HCT116 (cell line): ENCODE results near the gene TMUB1. TPM values are rescaled to one million over a fixed set of nuclear protein-coding genes. Genes with fewer than 3 reads are reported as not detected.

Source experiments
- ATAC-seq: fragments of 200-7000 bp; cut with Tn5 transposase; 2 replicates; pipeline ENCODE4 v1.9.1; 2020; ENCODE audit warnings: mild to moderate bottlenecking, moderate library complexity
- BruUV-seq: library from RNA; stranded (reverse); fragments of 400-500 nt; replicated peaks from 2 replicates; lab custom pipeline; 2021; lab: Mats Ljungman, UMichigan
- CTCF ChIA-PET: fragments of 300-600 bp; sonication (Branson Sonifier 250); formaldehyde crosslinking; loops from one replicate; lab custom pipeline; 2021; ENCODE audit warnings: antibody characterized with exemption; lab: Charles Lee
- POLR2A ChIA-PET: fragments of 300-600, 350-600 bp; sonication (Branson Sonifier 250); formaldehyde crosslinking; loops from one replicate; lab custom pipeline; 2021; ENCODE audit warnings: antibody characterized with exemption; lab: Charles Lee
- RAD21 ChIA-PET, 2 experiments: fragments of 300-600 bp; sonication (Branson Sonifier 250); formaldehyde crosslinking; loops; one replicate each; lab custom pipeline; 2023; ENCODE audit warnings: low total read pairs in 2 of 2; ENCODE audit not compliant: uncharacterized antibody in 2 of 2, unreplicated experiment in 2 of 2, low non-redundant PET in 1 of 2; lab: Charles Lee
- DNase-seq: peaks from one replicate; pipeline ENCODE4 v3.0.0-alpha.2; 2010; ENCODE audit warnings: low read depth, low spot score
- H2AFZ ChIP-seq: fragments of 200-600 bp; shearing (Covaris generic), sonication (generic); 2 replicates; pipeline ENCODE4 v1.6.1; 2017; ENCODE audit warnings: low read depth, mixed run types, mixed read lengths, antibody characterized with exemption, low read length; ENCODE audit not compliant: poor library complexity, severe bottlenecking
- H3K27ac ChIP-seq: 2 replicates; pipeline ENCODE4 v1.5.1; 2012; ENCODE audit warnings: low read depth, low read length
- H3K27me3 ChIP-seq: fragments of 200-600 bp; sonication (generic); 2 replicates; pipeline ENCODE4 v1.6.1; 2016; ENCODE audit warnings: mixed run types, low read length, mixed read lengths; ENCODE audit not compliant: insufficient read depth
- H3K36me3 ChIP-seq, 2 experiments: fragments of 200-500 bp in 1 of 2; fragments of 200-600 bp in 1 of 2; sonication (Bioruptor generic) in 1 of 2; sonication (generic) in 1 of 2; 2 replicates each; pipeline versions ENCODE4 v1.5.1 to v1.6.1; 2014 to 2016; ENCODE audit warnings: low read length in 2 of 2, inconsistent platforms in 1 of 2, mixed read lengths in 1 of 2, mixed run types in 1 of 2; ENCODE audit not compliant: insufficient read depth in 2 of 2, control insufficient read depth in 1 of 2
- H3K4me1 ChIP-seq, 2 experiments: fragments of 200-600 bp in 1 of 2; sonication (generic) in 1 of 2; 2 replicates each; pipeline versions ENCODE4 v1.5.1 to v1.6.1; 2012 to 2017; ENCODE audit warnings: low read length in 2 of 2, inconsistent platforms in 1 of 2, mild to moderate bottlenecking in 1 of 2, mixed read lengths in 1 of 2, mixed run types in 1 of 2, moderate library complexity in 1 of 2; ENCODE audit not compliant: insufficient read depth in 2 of 2, control insufficient read depth in 1 of 2
- H3K4me2 ChIP-seq: fragments of 200-600 bp; sonication (generic); 2 replicates; pipeline ENCODE4 v1.6.1; 2017; ENCODE audit warnings: mixed run types, low read length, mixed read lengths
- H3K4me3 ChIP-seq, 2 experiments: fragments of 200-600 bp in 1 of 2; sonication (generic) in 1 of 2; replicated peaks in 1 of 2; 2 replicates each; pipeline ENCODE4 v1.5.1; 2011 to 2016; ENCODE audit warnings: low read length in 2 of 2, control low read depth in 1 of 2, low read depth in 1 of 2, mild to moderate bottlenecking in 1 of 2, mixed read lengths in 1 of 2, mixed run types in 1 of 2
- H3K79me2 ChIP-seq: fragments of 200-600 bp; sonication (generic); 2 replicates; pipeline ENCODE4 v1.6.1; 2017; ENCODE audit warnings: mild to moderate bottlenecking, mixed run types, low read length, moderate library complexity, mixed read lengths; ENCODE audit not compliant: insufficient read depth
- H3K9ac ChIP-seq: fragments of 200-600 bp; sonication (generic); 2 replicates; pipeline ENCODE4 v1.6.1; 2016; ENCODE audit warnings: low read length, mixed read lengths
- H3K9me2 ChIP-seq: fragments of 200-600 bp; sonication (generic), shearing (Covaris generic); 2 replicates; pipeline ENCODE4 v1.6.1; 2017; ENCODE audit warnings: mixed run types, mild to moderate bottlenecking, moderate library complexity; ENCODE audit not compliant: insufficient read depth
- H3K9me3 ChIP-seq, 2 experiments: fragments of 200-500 bp in 1 of 2; fragments of 200-600 bp in 1 of 2; sonication (Bioruptor generic) in 1 of 2; sonication (generic) in 1 of 2; 2 replicates each; pipeline ENCODE4 v1.6.1; 2014 to 2017; ENCODE audit warnings: low read length in 2 of 2, mixed read lengths in 2 of 2, inconsistent platforms in 1 of 2, low read depth in 1 of 2, mild to moderate bottlenecking in 1 of 2, mixed run types in 1 of 2, moderate library complexity in 1 of 2; ENCODE audit not compliant: control insufficient read depth in 1 of 2, insufficient read depth in 1 of 2
- H4K20me1 ChIP-seq: fragments of 200-600 bp; sonication (generic), shearing (Covaris generic); 2 replicates; pipeline ENCODE4 v1.6.1; 2017; ENCODE audit warnings: mixed run types, mild to moderate bottlenecking, moderate library complexity; ENCODE audit not compliant: insufficient read depth
- CBX3 ChIP-seq: IDR thresholded peaks from 2 replicates; pipeline ENCODE4 v1.6.1; 2012; ENCODE audit warnings: low read depth
- EGR1 ChIP-seq: IDR thresholded peaks from 2 replicates; pipeline ENCODE4 v1.6.1; 2012; ENCODE audit warnings: low read depth
- ELF1 ChIP-seq: IDR thresholded peaks from 2 replicates; pipeline ENCODE4 v1.6.1; 2012; ENCODE audit warnings: low read depth, borderline replicate concordance
- EZH2phosphoT487 ChIP-seq: fragments of 200-600 bp; IDR thresholded peaks from 2 replicates; pipeline ENCODE4 v1.6.1; 2018; ENCODE audit warnings: antibody characterized with exemption, borderline replicate concordance
- MAX ChIP-seq: IDR thresholded peaks from 2 replicates; pipeline ENCODE4 v1.6.1; 2012
- RAD21 ChIP-seq: IDR thresholded peaks from 2 replicates; pipeline ENCODE4 v1.6.1; 2012; ENCODE audit warnings: low read depth, mild to moderate bottlenecking
- REST ChIP-seq: IDR thresholded peaks from 2 replicates; pipeline ENCODE4 v1.6.1; 2012; ENCODE audit warnings: low read depth
- ZBTB33 ChIP-seq: IDR thresholded peaks from 2 replicates; pipeline ENCODE4 v1.6.1; 2011; ENCODE audit warnings: mild to moderate bottlenecking, low read length, moderate library complexity; ENCODE audit not compliant: insufficient replicate concordance; ENCODE audit errors: extremely low read depth
- intact Hi-C: fragments of 100-400 bp; cut with micrococcal nuclease; formaldehyde crosslinking; loops from 2 replicates; pipeline ENCODE4 v1.10.0; 2022
- total RNA-seq: library from RNA; stranded (reverse); gene quantifications from one replicate; pipeline ENCODE4 v1.2.1, GENCODE V29; 2021; ENCODE audit not compliant: unreplicated experiment

TMUB1 gene
- total RNA-seq, 1 experiment from 2014 or later = 75.8 TPM

- TF ChIP-seq ELF1 (no peak), RAD21 (no peak), MAX (no peak), EZH2phosphoT487 (no peak), REST (no peak), EGR1 (no peak), CBX3 (no peak), ZBTB33 (no peak)
- ATAC-seq (no peak), DNase-seq (no peak)
- BruUV-seq = no TSS peak
- intact Hi-C loops = no loop called here
- H3K9ac ChIP-seq = no peak overlapping the region
- ChIA-PET POLR2A (no interaction called here), RAD21 (no interaction called here), CTCF (interaction anchor here (0.6 kb wide), 1 partner anchor 9 kb away, joined by 3 read pairs; no protein-coding TSS in a partner anchor)
- H3K27ac ChIP-seq = no peak overlapping the region
- no peaks in the 10 kb centered on the region for H3K27me3 ChIP-seq
- peaks cover 49 to 63% of the 10 kb centered on the region in 2 experiments for H3K36me3 ChIP-seq
- no peaks in the 10 kb centered on the region for H3K9me3 ChIP-seq
- no peaks in the 10 kb centered on the region for H3K9me2 ChIP-seq
- peaks cover 3% of the 10 kb centered on the region in 2 experiments for H3K4me1 ChIP-seq
- H2AFZ ChIP-seq = no peak overlapping the region
- peaks cover 46% of the 10 kb centered on the region for H3K79me2 ChIP-seq
- H3K4me3 ChIP-seq = no peak overlapping the region
- no peaks in the 10 kb centered on the region for H4K20me1 ChIP-seq
- no peak overlapping the region for H3K4me2 ChIP-seq
Observed at GRCh38 chr7:151068069-151068773, 15.1 kb downstream of the TMUB1 start.
